Activated CD8-positive, alpha-beta memory T cell treated with anti-CD3 and anti-CD28 coated beads, Interleukin-2, amount 50 U/mL, for 24 hours (primary cell): ENCODE data around the gene GALNTL6.

ENCODE experiments used
- DNase-seq: peaks from one replicate; pipeline ENCODE4 v3.0.0-alpha.2; 2020; ENCODE audit errors: extremely low read depth

GALNTL6 gene

GRCh38 chr4:172207258-172207657 is 394.1 kb downstream of the GALNTL6 start:
- DNase-seq, result no peak

GRCh38 chr4:172207886-172208285 is 394.7 kb downstream of the GALNTL6 start:
- no peak for DNase-seq

GRCh38 chr4:172220679-172221078 is 407.5 kb downstream of the GALNTL6 start:
- DNase-seq, result no peak

GRCh38 chr4:172225457-172225856 is 412.3 kb downstream of the GALNTL6 start:
- DNase-seq, result no peak

GRCh38 chr4:172232966-172233365 is 419.8 kb downstream of the GALNTL6 start:
- no peak for DNase-seq

- no peak for DNase-seq
Measured at GRCh38 chr4:172243551-172243950, 430.3 kb downstream of the GALNTL6 start.

- no peak for DNase-seq
Measured at GRCh38 chr4:172245516-172245915, 432.3 kb downstream of the GALNTL6 start.

GRCh38 chr4:172253409-172253808 is 440.2 kb downstream of the GALNTL6 start:
- DNase-seq, result no peak

GRCh38 chr4:172256820-172257219 is 443.6 kb downstream of the GALNTL6 start:
- no peak for DNase-seq

- no peak for DNase-seq
Measured at GRCh38 chr4:172270397-172270796, 457.2 kb downstream of the GALNTL6 start.

GRCh38 chr4:172287117-172287516 is 473.9 kb downstream of the GALNTL6 start:
- DNase-seq, result no peak

- no peak for DNase-seq
Measured at GRCh38 chr4:172305698-172306097, 492.5 kb downstream of the GALNTL6 start.

GRCh38 chr4:172308078-172308477 is 494.9 kb downstream of the GALNTL6 start:
- DNase-seq, result no peak

GRCh38 chr4:172311682-172312081 is 498.5 kb downstream of the GALNTL6 start:
- no peak for DNase-seq

- no peak for DNase-seq
Measured at GRCh38 chr4:172323288-172323687, 510.1 kb downstream of the GALNTL6 start.

GRCh38 chr4:172344308-172344938 is 531.2 kb downstream of the GALNTL6 start:
- no peak for DNase-seq

- no peak for DNase-seq
Measured at GRCh38 chr4:172348426-172348825, 535.2 kb downstream of the GALNTL6 start.

- no peak for DNase-seq
Measured at GRCh38 chr4:172352356-172352755, 539.2 kb downstream of the GALNTL6 start.

GRCh38 chr4:172356016-172356415 is 542.8 kb downstream of the GALNTL6 start:
- no peak for DNase-seq

GRCh38 chr4:172357006-172357540 is 543.9 kb downstream of the GALNTL6 start:
- DNase-seq, result no peak

GRCh38 chr4:172362569-172362968 is 549.4 kb downstream of the GALNTL6 start:
- no peak for DNase-seq

GRCh38 chr4:172369471-172369959 is 556.3 kb downstream of the GALNTL6 start:
- DNase-seq, result no peak

GRCh38 chr4:172377486-172378140 is 564.4 kb downstream of the GALNTL6 start:
- DNase-seq, result no peak
